ENCODE data around the gene TRIM67. TPM values are rescaled to one million over a fixed set of nuclear protein-coding genes. Genes with fewer than 3 reads are reported as not detected.
"Not testable (repeated sequence)": the region's sequence is repeated elsewhere in the genome, so short reads cannot be mapped to it uniquely, and the experiment has no call there.

Gene TRIM67
- total and polyA plus RNA-seq, 12 donors, result 0.06 to 1.5 (median 0.31) TPM

- Histone ChIP-seq H3K9me3 (replicated peaks in 1 of 3) (no peaks in the 10 kb centered on the region), H3K4me3 (no peak overlapping the region), H3K36me3 (replicated peaks in 1 of 2) (no peaks in the 10 kb centered on the region), H3K27me3 (no peaks in the 10 kb centered on the region), H3K4me1 (replicated peaks in 1 of 2) (no peaks in the 10 kb centered on the region), H3K27ac (no peak overlapping the region)
- no peak for TF ChIP-seq POLR2A (IDR thresholded peaks at IDR 0.05)
- WGBS, 4 donors, result 89 to 92% (median 92%) methylated on average over 2 of the region's 2 CpGs
- intact Hi-C loops (cut with DNase I), result no loop called here
- no peak for DNase-seq
Measured at GRCh38 chr1:231122143-231122542, 39.7 kb upstream of the TRIM67 start.

- WGBS, 4 donors, result 80 to 90% (median 89%) methylated on average over 8 to 14 of the region's 14 CpGs
- Histone ChIP-seq H3K36me3 (replicated peaks in 1 of 2) (no peaks in the 10 kb centered on the region), H3K27me3 (no peaks in the 10 kb centered on the region), H3K9me3 (replicated peaks in 1 of 3) (no peaks in the 10 kb centered on the region), H3K4me1 (replicated peaks in 1 of 2) (no peaks in the 10 kb centered on the region), H3K27ac (no peak overlapping the region), H3K4me3 (no peak overlapping the region)
- TF ChIP-seq POLR2A (IDR thresholded peaks at IDR 0.05), result no peak
- no peak for TF ChIP-seq CTCF (IDR thresholded peaks at IDR 0.05)
- no peak for DNase-seq
- intact Hi-C loops (cut with DNase I), result no loop called here
Measured at GRCh38 chr1:231124746-231125145, 37.1 kb upstream of the TRIM67 start.

- TF ChIP-seq CTCF (IDR thresholded peaks at IDR 0.05), result no peak
- TF ChIP-seq POLR2A (IDR thresholded peaks at IDR 0.05), result no peak
- Histone ChIP-seq H3K4me1 (replicated peaks in 1 of 2) (no peaks in the 10 kb centered on the region), H3K36me3 (replicated peaks in 1 of 2) (no peaks in the 10 kb centered on the region), H3K27ac (no peak overlapping the region), H3K9me3 (replicated peaks in 1 of 3) (no peaks in the 10 kb centered on the region), H3K4me3 (no peak overlapping the region), H3K27me3 (no peaks in the 10 kb centered on the region)
- DNase-seq, result no peak
- intact Hi-C loops (cut with DNase I), result no loop called here
- WGBS, 4 donors, result 59 to 67% (median 65%) methylated on average over 9 of the region's 9 CpGs
Measured at GRCh38 chr1:231125972-231126580, 35.8 kb upstream of the TRIM67 start.

GRCh38 chr1:231127106-231127505 is 34.8 kb upstream of the TRIM67 start:
- WGBS, 4 donors, result 81 to 86% (median 84%) methylated on average over 5 to 6 of the region's 6 CpGs
- H3K27me3 ChIP-seq; H3K4me3 ChIP-seq; H3K9me3 ChIP-seq (replicated peaks in 1 of 3); DNase-seq; H3K4me1 ChIP-seq (replicated peaks in 1 of 2); intact Hi-C loops (cut with DNase I); H3K36me3 ChIP-seq (replicated peaks in 1 of 2); H3K27ac ChIP-seq: not testable (repeated sequence)

GRCh38 chr1:231128471-231128870 is 33.4 kb upstream of the TRIM67 start:
- DNase-seq; H3K27me3 ChIP-seq; H3K4me3 ChIP-seq; H3K4me1 ChIP-seq (replicated peaks in 1 of 2); H3K36me3 ChIP-seq (replicated peaks in 1 of 2); H3K9me3 ChIP-seq (replicated peaks in 1 of 3); H3K27ac ChIP-seq; intact Hi-C loops (cut with DNase I): not testable (repeated sequence)
- 85 to 96% (median 94%) methylated on average over 4 to 12 of the region's 27 CpGs for WGBS, 4 donors

GRCh38 chr1:231130544-231130943 is 31.3 kb upstream of the TRIM67 start:
- intact Hi-C loops (cut with DNase I), result no loop called here
- 56 to 71% (median 67%) methylated on average over 4 of the region's 4 CpGs for WGBS, 4 donors
- TF ChIP-seq CTCF (IDR thresholded peaks at IDR 0.05), result no peak
- TF ChIP-seq POLR2A (IDR thresholded peaks at IDR 0.05), result no peak

GRCh38 chr1:231132591-231132990 is 29.3 kb upstream of the TRIM67 start:
- H3K36me3 ChIP-seq (replicated peaks in 1 of 2); DNase-seq; H3K4me3 ChIP-seq; H3K9me3 ChIP-seq (replicated peaks in 1 of 3); intact Hi-C loops (cut with DNase I); H3K27ac ChIP-seq; H3K27me3 ChIP-seq; H3K4me1 ChIP-seq (replicated peaks in 1 of 2): not testable (repeated sequence)
- 91 to 96% (median 93%) methylated on average over 8 of the region's 8 CpGs for WGBS, 4 donors

More at GRCh38 chr1:231130544-231130943, 31.3 kb upstream of the TRIM67 start:
- H3K27me3 ChIP-seq, result no peaks in the 10 kb centered on the region
- no peaks in the 10 kb centered on the region for H3K36me3 ChIP-seq (replicated peaks in 1 of 2)
- H3K4me1 ChIP-seq (replicated peaks in 1 of 2), result no peaks in the 10 kb centered on the region
- no peak for DNase-seq
- no peak overlapping the region for H3K4me3 ChIP-seq
- H3K27ac ChIP-seq, result no peak overlapping the region
- H3K9me3 ChIP-seq (replicated peaks in 1 of 3), result no peaks in the 10 kb centered on the region
